ENCODE measurements around the gene GPC3.

The GPC3 gene

DNA sequence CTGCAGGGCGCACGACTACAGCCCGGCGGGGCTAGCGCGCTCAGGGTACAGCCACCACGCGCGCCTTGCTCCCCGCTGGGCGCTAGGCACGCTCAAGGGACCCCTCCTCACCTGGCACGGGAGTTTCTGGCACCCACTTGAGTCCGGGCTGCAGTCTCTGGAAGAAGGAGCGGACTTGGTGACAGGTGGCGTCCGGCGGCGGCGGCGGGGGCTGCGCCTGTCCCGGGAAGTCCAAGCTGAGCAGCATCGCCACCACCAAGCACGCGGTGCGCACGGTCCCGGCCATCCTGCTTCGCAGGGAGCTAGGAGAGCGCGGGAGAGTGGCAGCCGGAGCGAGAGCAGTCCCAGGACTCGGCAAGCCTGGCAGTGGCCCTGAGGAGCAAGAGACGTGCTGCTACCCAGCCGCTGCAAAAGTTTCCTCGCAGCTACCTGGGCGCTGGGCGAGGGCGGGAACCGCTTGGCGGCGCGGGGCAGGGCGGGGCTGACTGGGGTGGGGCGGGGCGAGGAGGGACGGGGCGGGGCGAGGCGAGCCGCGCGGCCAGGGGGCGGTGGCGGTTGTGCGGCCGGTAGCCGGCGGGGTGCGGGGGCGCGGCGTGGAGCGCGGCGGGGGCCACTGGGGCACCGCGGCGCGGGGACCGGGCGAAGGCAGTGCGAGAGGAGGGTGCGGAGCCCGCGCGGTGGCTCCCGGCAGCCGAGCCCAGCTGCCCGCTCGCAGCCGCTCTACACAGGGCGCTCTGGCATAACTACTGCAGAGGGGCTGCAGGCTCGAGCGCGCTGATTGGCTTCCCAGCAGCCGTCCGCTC lies at the start of gene GPC3:
Gene GPC3, minus strand, starts transcription at position 431 of the 803 bp plus-strand sequence.
- peaks cover 2% of the 10 kb centered on the region for H3K4me1 ChIP-seq (ENCODE audit: insufficient read depth, insufficient read length)
- no peaks in the 10 kb centered on the region for H3K36me3 ChIP-seq (ENCODE audit: insufficient read depth, insufficient read length, low read length)
- H3K27me3 ChIP-seq (ENCODE audit: insufficient read depth, insufficient read length), result peaks cover 14% of the 10 kb centered on the region
- peak within 1 kb of the TSS; percentile 67 for H3K9ac ChIP-seq (ENCODE audit: insufficient read length, low read depth)
- H3K4me3 ChIP-seq (ENCODE audit: insufficient read length, low read depth), result peak within 1 kb of the TSS; percentile 46
- TF ChIP-seq SUZ12 (IDR thresholded peaks at IDR 0.05; ENCODE audit: extremely low read depth, insufficient read depth, insufficient read length) (no peak), ZNF274 (IDR thresholded peaks at IDR 0.05; ENCODE audit: low read depth, low read length) (no peak), YY1 (IDR thresholded peaks at IDR 0.05; ENCODE audit: insufficient read depth, insufficient read length) (no peak)
- DNase-seq (ENCODE audit: low read depth, low spot score), result peak; percentile 50
- no peaks in the 10 kb centered on the region for H3K9me3 ChIP-seq (ENCODE audit: insufficient read depth, low read length)

DNA sequence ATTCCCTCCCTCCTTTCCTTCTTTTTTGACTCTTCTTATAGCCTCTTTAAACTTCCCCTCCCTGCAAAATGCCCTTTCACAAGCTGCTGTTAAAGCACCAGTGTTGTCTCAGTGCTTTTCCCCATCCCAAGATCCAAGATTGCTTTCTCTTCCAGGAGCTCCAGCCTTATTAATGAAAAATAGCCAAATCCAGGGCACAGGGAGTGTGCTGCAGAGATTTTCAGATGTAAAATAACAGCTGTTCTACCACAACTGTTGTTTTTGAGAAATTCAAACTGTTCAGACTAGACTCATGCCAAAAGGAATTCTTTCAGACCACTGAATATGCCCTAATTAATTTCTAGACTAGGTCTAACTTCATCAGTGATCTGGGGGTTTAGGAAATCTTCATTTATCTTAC lies 47.0 kb upstream of the GPC3 start:
- H3K27me3 ChIP-seq (ENCODE audit: insufficient read depth, insufficient read length), result no peaks in the 10 kb centered on the region

DNA sequence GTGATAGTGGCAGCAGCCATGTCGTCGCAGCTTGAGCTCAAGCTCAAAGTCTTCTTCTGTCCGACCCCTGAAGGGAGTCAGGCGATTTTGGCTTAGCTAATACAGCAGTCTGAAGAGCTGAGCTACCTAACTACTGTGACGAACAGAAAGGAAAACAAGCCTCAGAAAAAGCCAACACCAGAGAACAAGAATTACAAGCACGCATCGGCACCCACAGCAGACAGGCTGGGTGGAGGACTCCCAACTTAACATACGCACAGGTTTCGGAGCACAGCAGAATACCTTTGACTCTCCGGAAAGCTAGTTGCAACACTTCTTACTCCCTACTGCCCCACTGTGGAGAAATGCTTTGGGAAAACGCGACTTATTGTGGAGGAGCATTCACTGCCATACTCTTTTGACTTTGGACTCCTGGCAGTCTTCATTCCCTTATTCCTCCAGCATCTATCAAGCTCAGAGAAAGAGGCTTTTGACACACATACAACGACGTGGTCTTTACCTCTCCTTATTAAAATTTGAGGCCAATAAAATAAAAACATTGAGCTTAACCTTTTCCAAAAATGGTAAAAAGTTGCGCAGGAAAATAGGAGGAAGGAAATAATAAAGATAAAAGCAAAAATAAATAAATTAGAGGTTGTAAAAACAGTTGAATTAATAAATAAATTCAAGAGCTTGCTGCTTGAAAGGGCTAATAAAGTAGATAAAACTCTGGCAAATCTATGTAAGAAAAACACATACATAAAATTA lies 41.3 kb upstream of the GPC3 start:
- peak overlapping the region; percentile 12 for H3K4me3 ChIP-seq (ENCODE audit: insufficient read length, low read depth)
- H3K27me3 ChIP-seq (ENCODE audit: insufficient read depth, insufficient read length), result no peaks in the 10 kb centered on the region
- no peaks in the 10 kb centered on the region for H3K9me3 ChIP-seq (ENCODE audit: insufficient read depth, low read length)
- H3K36me3 ChIP-seq (ENCODE audit: insufficient read depth, insufficient read length, low read length), result no peaks in the 10 kb centered on the region
- TF ChIP-seq ZNF274 (IDR thresholded peaks at IDR 0.05; ENCODE audit: low read depth, low read length) (no peak), YY1 (IDR thresholded peaks at IDR 0.05; ENCODE audit: insufficient read depth, insufficient read length) (no peak), SUZ12 (IDR thresholded peaks at IDR 0.05; ENCODE audit: extremely low read depth, insufficient read depth, insufficient read length) (no peak)
- no peaks in the 10 kb centered on the region for H3K4me1 ChIP-seq (ENCODE audit: insufficient read depth, insufficient read length)
- no peak overlapping the region for H3K9ac ChIP-seq (ENCODE audit: insufficient read length, low read depth)
- DNase-seq (ENCODE audit: low read depth, low spot score), result peak; percentile 42

More for the DNA sequence above, 47.0 kb upstream of the GPC3 start:
- DNase-seq (ENCODE audit: low read depth, low spot score), result no peak
- Histone ChIP-seq H3K36me3 (ENCODE audit: insufficient read depth, insufficient read length, low read length) (no peaks in the 10 kb centered on the region), H3K9me3 (ENCODE audit: insufficient read depth, low read length) (no peaks in the 10 kb centered on the region), H3K4me3 (ENCODE audit: insufficient read length, low read depth) (no peak overlapping the region), H3K4me1 (ENCODE audit: insufficient read depth, insufficient read length) (no peaks in the 10 kb centered on the region), H3K9ac (ENCODE audit: insufficient read length, low read depth) (no peak overlapping the region)
- TF ChIP-seq ZNF274 (IDR thresholded peaks at IDR 0.05; ENCODE audit: low read depth, low read length) (no peak), YY1 (IDR thresholded peaks at IDR 0.05; ENCODE audit: insufficient read depth, insufficient read length) (no peak)

DNA sequence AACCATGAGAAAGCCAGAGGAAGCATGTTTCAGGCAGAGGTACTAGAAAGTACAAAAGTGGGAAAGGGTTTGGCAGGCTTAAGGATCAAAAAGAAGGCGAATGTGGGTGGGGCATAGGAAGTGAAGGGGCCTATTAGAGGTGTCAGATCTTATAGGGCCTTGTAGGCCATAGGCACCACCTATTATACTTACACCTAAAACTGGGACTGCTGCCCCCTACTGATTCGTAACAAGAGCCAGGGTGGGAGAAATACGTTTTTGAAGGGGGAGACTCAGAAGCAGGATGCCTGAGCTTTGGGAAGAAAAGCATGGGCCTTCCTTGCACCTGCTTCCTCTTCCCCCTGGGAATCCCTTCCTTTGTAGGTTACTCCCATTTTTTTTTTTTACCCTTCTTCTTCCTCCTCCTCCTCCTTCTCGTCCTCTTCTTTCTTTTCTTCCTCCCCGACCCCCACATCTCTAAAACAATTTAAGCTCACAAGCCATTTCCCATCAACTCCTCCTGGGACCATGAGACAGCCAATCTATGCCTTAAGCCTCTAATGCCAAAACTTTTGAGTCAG lies 40.7 kb upstream of the GPC3 start:
- Histone ChIP-seq H3K4me1 (ENCODE audit: insufficient read depth, insufficient read length) (no peaks in the 10 kb centered on the region), H3K9me3 (ENCODE audit: insufficient read depth, low read length) (no peaks in the 10 kb centered on the region), H3K36me3 (ENCODE audit: insufficient read depth, insufficient read length, low read length) (no peaks in the 10 kb centered on the region), H3K27me3 (ENCODE audit: insufficient read depth, insufficient read length) (no peaks in the 10 kb centered on the region), H3K9ac (ENCODE audit: insufficient read length, low read depth) (no peak overlapping the region), H3K4me3 (ENCODE audit: insufficient read length, low read depth) (peak overlapping the region; percentile 12)
- DNase-seq (ENCODE audit: low read depth, low spot score), result no peak
- TF ChIP-seq SUZ12 (IDR thresholded peaks at IDR 0.05; ENCODE audit: extremely low read depth, insufficient read depth, insufficient read length) (no peak), YY1 (IDR thresholded peaks at IDR 0.05; ENCODE audit: insufficient read depth, insufficient read length) (no peak), ZNF274 (IDR thresholded peaks at IDR 0.05; ENCODE audit: low read depth, low read length) (no peak)

DNA sequence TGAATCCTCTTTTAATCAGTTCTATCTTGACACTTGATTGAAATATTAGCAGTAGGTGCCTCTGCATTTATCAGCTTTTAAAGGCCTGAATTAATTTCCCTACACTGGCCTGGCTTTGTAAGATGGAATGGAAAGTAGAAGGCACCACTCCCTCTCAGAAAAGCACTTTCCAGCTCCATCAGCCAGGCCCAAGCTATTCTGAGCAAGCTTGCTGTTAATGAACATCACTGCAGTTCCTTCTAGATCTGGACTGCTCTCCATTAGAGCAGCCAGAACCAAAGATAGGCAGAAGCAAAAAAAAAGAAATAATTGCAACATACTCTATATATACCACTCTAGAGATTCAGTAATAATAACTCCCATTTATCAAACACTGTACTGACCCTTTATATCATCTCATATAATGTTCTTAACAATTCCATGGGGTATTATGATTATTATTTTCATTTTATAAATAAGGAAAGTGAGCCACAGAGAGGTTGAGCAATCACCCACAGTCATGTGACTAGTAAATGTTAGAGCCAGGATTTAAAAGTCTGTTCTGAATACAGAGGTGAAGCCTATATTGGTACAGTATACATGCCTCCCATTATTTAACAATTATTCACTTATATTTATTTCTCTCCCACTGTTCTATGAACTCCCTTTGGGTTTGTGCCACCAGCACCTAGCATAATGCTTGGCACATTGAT lies 39.4 kb upstream of the GPC3 start:
- no peaks in the 10 kb centered on the region for H3K9me3 ChIP-seq (ENCODE audit: insufficient read depth, low read length)
- no peaks in the 10 kb centered on the region for H3K27me3 ChIP-seq (ENCODE audit: insufficient read depth, insufficient read length)
- H3K9ac ChIP-seq (ENCODE audit: insufficient read length, low read depth), result no peak overlapping the region
- no peaks in the 10 kb centered on the region for H3K4me1 ChIP-seq (ENCODE audit: insufficient read depth, insufficient read length)
- no peak for DNase-seq (ENCODE audit: low read depth, low spot score)
- no peak for TF ChIP-seq SUZ12 (IDR thresholded peaks at IDR 0.05; ENCODE audit: extremely low read depth, insufficient read depth, insufficient read length)
- no peak for TF ChIP-seq YY1 (IDR thresholded peaks at IDR 0.05; ENCODE audit: insufficient read depth, insufficient read length)
- TF ChIP-seq ZNF274 (IDR thresholded peaks at IDR 0.05; ENCODE audit: low read depth, low read length), result no peak
- no peaks in the 10 kb centered on the region for H3K36me3 ChIP-seq (ENCODE audit: insufficient read depth, insufficient read length, low read length)
- H3K4me3 ChIP-seq (ENCODE audit: insufficient read length, low read depth), result no peak overlapping the region

DNA sequence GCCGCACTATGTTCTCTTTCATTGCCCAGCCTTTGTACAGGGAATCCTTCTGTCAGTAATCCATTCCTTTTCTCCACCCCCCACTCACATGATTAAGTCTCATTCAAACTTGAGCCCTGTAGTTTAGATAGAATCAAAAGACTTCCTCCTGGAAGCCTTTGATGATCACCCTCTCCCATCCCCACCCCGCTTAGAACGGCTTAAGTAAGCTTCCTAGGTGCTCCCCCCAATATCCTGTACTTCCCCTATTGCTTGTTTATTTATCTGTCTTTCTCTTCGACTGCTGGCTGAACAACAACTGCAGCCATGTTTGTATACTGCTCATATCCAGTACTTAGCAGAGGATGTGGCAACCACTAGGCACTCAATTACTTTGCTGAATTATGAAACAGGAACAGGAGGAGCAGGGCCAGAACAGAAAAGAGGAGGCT lies 38.5 kb upstream of the GPC3 start:
- no peak for DNase-seq (ENCODE audit: low read depth, low spot score)
- TF ChIP-seq SUZ12 (IDR thresholded peaks at IDR 0.05; ENCODE audit: extremely low read depth, insufficient read depth, insufficient read length) (no peak), ZNF274 (IDR thresholded peaks at IDR 0.05; ENCODE audit: low read depth, low read length) (no peak), YY1 (IDR thresholded peaks at IDR 0.05; ENCODE audit: insufficient read depth, insufficient read length) (no peak)
- H3K4me1 ChIP-seq (ENCODE audit: insufficient read depth, insufficient read length), result no peaks in the 10 kb centered on the region
- no peak overlapping the region for H3K9ac ChIP-seq (ENCODE audit: insufficient read length, low read depth)
- H3K36me3 ChIP-seq (ENCODE audit: insufficient read depth, insufficient read length, low read length), result no peaks in the 10 kb centered on the region
- no peaks in the 10 kb centered on the region for H3K9me3 ChIP-seq (ENCODE audit: insufficient read depth, low read length)
- H3K4me3 ChIP-seq (ENCODE audit: insufficient read length, low read depth), result no peak overlapping the region
- H3K27me3 ChIP-seq (ENCODE audit: insufficient read depth, insufficient read length), result no peaks in the 10 kb centered on the region
